WI38 (cell line): ENCODE data around the gene C5orf46.
"Not testable (repeated sequence)": the region's sequence is repeated elsewhere in the genome, so short reads cannot be mapped to it uniquely, and the experiment has no call there.

Experiments
- H3K4me3 ChIP-seq: 2 replicates; pipeline ENCODE4 v1.5.1; 2011; ENCODE audit warnings: low read depth, mild to moderate bottlenecking, control low read depth, low read length
- CTCF ChIP-seq: IDR thresholded peaks from 2 replicates; pipeline ENCODE4 v1.5.1; 2012; ENCODE audit warnings: low read depth, mild to moderate bottlenecking, control low read depth, low read length

C5orf46 gene

GRCh38 chr5:147878066-147878759 lies 28.1 kb downstream of the C5orf46 start, which contains the start of gene SCGB3A2:
TSS of gene SCGB3A2 (plus strand) at chr5:147878711. CDS start at chr5:147878804, 93 bp downstream.
- TF ChIP-seq CTCF = no peak
- no peak within 1 kb of the TSS for H3K4me3 ChIP-seq

GRCh38 chr5:147876626-147877025 lies 29.7 kb downstream of the C5orf46 start:
- H3K4me3 ChIP-seq = no peak overlapping the region
- TF ChIP-seq CTCF = no peak

- TF ChIP-seq CTCF = no peak
- H3K4me3 ChIP-seq = no peak overlapping the region
These were observed 30.2 kb downstream of the C5orf46 start for GRCh38 chr5:147876141-147876540.

- TF ChIP-seq CTCF = no peak
- H3K4me3 ChIP-seq = no peak overlapping the region
These were observed 31.4 kb downstream of the C5orf46 start for GRCh38 chr5:147874910-147875367.

- not testable (repeated sequence) for H3K4me3 ChIP-seq
These were observed 32.0 kb downstream of the C5orf46 start for GRCh38 chr5:147874118-147874875.

- not testable (repeated sequence) for H3K4me3 ChIP-seq
These were observed 33.4 kb downstream of the C5orf46 start for GRCh38 chr5:147872744-147873435.

GRCh38 chr5:147871980-147872549 lies 34.3 kb downstream of the C5orf46 start:
- not testable (repeated sequence) for H3K4me3 ChIP-seq

- not testable (repeated sequence) for H3K4me3 ChIP-seq
These were observed 36.4 kb downstream of the C5orf46 start for GRCh38 chr5:147869892-147870291.

GRCh38 chr5:147869112-147869511 lies 37.2 kb downstream of the C5orf46 start:
- no peak overlapping the region for H3K4me3 ChIP-seq
- TF ChIP-seq CTCF = no peak
